GM12874 (cell line): ENCODE results near the gene NXNL1.

Experiments used
- CTCF ChIP-seq: IDR thresholded peaks from 2 replicates; pipeline ENCODE4 v1.5.1; 2011; ENCODE audit warnings: low read depth, mild to moderate bottlenecking, control low read depth, low read length, moderate library complexity; ENCODE audit not compliant: insufficient read depth

The NXNL1 gene

GRCh38 chr19:17447704-17448130 is 13.0 kb downstream of the NXNL1 start:
- no peak for TF ChIP-seq CTCF

GRCh38 chr19:17445526-17446165 is 15.1 kb downstream of the NXNL1 start:
- TF ChIP-seq CTCF: no peak

GRCh38 chr19:17441241-17442021 is 19.3 kb downstream of the NXNL1 start:
- peak; percentile 55 for TF ChIP-seq CTCF

GRCh38 chr19:17436874-17437267 is 23.9 kb downstream of the NXNL1 start:
- TF ChIP-seq CTCF: no peak

GRCh38 chr19:17436094-17436873 is 24.4 kb downstream of the NXNL1 start:
- TF ChIP-seq CTCF: no peak

GRCh38 chr19:17435218-17435617 is 25.5 kb downstream of the NXNL1 start:
- TF ChIP-seq CTCF: no peak

- no peak for TF ChIP-seq CTCF
Measured at GRCh38 chr19:17431417-17431816, 29.3 kb downstream of the NXNL1 start.
